ENCODE data around the gene ZNF516.

The ZNF516 gene

DNA sequence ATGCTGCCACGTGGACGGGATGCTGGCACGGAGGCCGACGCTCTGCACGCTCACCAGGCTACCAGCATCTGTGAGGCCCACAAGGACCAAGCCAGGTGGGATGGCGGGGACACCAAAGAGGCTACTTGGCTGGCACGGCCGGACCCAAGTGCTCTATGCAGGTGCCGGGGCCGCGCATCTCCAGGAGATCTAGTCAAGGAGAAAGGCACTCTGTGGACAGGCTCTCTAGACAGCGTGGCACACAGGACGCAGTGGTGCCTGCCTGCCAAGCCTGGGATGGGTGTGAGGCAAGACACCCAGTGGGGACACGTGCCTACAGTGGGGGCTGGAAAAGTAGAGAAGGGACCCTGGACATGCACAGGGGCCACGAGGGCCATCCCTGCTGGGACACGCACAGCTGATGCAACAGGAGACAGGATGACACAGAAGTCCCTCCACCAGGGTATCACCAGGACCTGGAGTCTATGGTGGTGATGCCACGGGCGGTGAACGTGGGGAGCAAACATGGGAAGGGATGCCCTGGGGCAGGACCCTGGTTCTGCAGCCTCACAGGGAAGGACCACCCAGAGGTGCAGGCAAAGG is 28.5 kb downstream of the ZNF516 start:
- DNase-seq: no peak

DNA sequence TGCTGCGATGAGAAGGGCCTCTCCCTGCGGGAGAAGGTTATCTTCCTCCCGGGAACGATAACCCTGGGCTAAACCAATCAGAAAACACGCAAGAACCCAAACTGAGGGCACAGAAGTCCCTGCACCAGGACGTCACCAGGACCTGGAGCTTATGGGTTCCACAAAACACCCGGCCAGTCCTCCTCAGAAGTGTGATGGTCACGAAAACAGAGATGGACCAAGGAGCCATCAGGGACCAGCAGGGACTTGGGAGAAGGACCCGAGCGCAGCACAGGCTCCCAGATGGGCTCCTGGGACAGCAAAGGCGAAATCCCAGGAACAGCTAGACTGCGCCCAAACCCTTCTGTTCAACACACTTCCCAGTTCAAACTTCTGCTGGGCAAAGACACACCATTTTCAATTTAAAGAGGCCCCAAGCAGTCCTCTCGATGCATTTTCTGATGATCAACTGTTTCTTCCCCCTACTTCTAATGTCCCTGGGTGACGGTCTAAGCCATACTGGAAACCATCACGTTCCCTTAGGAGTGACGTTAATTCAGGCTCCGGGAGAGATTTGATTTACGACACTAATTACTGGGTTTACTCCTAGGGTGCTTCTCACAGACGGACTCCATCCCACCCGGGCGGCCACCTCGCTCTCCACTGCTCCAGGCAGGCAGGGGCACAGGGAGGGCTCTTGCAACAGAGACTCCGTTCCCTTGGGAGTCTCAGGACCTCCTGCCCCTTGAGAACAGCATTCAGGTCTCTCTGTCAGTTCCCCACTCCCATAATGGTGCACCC is 29.2 kb downstream of the ZNF516 start:
- no peak for DNase-seq

DNA sequence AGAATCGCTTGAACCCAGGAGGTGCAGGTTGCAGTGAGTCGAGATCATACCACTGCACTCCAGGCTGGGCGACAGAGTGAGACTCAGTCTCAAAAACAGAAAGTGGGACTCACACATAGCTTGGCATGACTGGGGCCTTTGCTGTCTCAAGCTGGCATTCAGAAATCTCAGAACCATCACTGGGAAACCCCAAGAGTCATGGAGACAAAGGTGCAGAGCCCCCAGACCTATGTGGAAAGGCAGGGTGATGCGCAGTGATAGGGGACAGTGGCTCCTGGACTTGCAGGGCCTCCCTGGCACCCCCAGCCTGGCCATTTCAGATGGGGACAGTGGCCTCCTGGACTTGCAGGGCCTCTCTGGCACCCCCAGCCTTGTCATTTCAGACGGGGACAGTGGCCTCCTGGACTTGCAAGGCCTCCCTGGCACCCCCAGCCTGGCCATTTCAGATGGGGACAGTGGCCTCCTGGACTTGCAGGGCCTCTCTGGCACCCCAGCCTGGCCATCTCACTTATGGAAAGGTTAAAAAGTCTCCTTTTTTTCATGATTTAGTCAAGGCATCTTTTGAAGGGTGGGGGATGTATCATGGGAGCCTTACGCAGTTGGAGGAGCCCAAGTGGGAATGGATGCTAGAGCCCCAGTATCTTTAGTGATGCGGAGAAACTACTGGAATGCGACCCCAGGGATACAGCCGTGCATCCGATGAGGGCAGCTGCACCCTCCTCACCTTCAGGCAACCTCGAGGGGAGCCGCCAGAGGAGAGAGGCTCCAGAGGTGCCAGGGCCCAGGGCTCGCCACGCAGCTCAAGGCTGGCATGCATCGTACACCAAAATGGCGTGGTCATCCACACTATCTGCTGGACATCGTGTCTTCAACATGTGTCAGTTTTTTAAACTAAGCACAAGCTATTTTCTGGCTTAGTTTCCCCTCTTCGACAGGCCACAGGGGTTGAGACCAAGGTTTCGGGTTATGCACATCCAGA is 30.5 kb downstream of the ZNF516 start:
- no peak for DNase-seq

DNA sequence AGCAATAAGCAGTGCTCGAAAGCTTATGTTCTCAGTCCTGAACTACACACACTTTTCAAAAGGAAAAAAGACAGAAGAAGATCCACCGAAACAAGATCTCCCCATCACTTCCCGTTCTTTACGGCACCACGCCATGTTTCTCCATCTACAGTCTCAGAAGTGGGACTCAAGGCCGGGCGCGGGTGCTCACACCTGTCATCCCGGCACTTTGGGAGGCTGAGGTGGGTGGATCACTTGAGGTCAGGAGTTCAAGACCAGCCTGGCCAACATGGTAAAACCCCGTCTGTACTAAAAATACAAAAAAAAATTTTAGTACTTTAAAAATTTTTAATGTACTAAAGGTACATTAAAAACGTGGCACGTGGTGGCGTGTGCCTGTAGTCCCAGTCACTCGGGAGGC is 31.2 kb downstream of the ZNF516 start:
- no peak for DNase-seq

DNA sequence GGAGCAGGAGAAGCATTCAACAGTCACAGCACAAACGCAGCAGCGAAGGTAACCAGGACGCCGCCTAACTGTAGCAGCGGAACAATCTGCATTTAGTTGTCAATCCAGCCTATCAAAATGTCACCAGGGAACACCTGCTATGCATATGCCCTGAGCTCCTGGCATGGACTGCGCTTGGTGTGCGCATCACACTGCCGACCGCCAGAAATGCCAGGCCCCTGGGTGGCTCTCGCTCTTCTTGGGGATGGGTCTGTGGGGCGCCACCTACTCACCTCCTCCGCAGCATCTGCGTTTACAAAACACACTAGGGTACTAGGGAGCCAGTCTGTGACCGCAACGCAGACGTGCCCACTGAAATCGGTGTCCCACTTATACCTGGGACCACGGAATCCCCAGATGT is 31.7 kb downstream of the ZNF516 start:
- no peak for DNase-seq

DNA sequence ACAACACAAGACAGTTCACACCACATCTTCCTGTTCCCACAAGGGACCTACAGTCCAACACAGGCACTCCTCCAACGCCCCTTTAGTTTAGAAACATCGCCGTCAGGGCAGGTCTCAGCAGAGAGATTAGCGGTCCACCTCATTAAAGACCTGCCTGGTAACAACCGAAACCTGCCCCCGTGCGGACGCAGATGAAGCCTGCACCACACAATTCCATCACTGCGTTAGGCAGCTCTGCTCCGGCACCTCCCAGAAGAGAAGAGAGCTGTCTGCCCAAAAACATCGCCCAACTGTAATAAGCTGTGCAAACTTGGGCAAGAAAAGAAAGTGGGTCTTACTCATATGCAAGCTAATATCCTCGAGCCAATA is 32.7 kb downstream of the ZNF516 start:
- DNase-seq: no peak

DNA sequence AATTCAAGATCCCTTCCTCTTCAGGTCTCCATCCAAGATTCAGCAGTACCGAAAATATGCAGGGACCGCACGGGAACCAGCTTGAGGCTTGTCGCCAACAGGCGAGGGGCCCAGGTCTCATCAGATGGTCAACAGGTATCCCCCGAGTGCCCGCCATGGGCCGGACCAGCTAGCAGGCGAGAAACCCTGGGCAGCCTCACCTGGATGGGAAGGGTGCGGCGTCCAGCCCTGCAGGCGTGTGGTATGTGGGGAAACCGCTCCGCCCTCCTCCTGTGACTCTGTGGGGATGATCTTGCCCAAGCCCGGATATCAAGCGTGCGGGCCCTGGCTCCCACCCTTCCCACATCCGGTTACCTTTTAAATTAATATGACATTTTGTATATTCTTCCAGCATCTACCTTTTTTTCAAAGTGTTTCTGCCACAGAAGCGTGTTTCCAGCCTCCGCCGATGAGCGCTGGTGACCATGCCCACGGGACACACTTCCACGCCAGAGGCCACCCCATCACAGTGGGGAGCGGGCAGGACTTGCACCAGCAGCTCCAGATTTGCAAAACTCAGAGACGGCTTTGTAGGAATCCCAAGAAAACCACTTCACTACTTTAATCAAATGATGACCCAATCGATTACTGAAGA is 33.2 kb downstream of the ZNF516 start:
- no peak for DNase-seq

DNA sequence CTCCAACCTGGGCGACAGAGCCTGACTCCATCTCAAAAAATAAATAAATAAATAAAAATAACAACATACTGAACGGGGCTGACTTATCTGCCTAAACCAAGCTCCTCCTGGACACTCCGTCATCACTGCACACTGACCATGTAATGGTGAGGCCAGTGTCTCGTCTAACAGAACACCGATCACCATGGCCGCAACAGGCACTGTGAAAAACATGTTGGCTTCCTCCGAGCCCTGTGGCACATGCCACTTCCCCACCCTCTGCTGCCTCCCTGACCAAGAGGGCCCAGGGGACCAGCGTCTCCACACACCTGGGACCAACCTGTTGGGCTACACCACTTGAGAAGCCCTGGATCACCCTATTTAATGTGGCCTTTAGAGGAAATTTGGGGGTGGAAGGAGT is 33.9 kb downstream of the ZNF516 start:
- DNase-seq: no peak

DNA sequence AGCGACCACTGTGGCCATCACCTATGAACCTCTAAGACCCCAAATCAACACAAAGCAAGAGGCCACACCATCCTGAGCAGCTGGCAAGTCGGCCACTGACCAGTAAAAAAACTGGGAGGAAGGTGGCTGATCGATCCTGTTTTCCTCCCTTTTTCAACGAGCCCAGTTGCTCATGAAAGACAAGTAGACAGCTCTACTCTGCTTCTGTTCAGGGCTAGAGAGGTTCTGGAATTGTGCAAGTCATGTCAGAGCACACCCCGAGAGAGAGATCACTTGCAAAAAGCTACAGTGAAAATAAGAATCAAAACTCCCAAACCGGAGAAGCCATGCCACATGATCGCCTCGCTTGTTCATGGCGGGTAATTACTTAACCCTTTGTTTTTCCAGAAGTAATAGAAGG is 34.6 kb downstream of the ZNF516 start:
- DNase-seq: no peak

DNA sequence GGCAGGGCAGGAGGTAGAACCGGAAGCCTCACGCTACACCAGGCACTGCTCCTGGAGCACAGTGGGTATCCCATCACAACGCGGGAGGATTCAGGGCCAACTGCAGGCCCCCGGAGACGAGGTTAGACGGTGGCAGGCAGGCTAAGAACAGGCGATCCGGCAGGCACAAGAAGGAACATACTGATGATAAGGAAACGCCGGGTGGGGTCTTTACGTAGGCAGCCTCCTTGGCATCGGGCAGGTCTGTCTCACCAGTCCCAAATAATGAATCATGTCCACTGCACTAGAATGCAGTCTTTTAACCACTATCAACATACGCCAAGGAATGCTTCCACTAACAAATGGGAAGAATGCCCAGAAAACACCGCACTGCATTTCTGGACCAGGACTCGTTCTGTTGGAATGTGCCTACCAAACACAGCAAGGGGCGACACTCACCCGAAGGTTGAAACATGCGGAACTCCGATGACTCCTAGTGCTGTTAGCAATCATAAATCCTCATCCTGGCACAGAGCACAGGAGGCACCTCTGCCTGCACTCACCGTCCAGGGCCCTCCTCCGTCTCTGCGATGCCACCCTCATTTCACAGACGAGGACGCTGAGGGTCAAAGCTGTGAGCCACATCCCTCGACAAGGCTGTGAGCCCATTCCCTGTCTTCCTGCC is 35.2 kb downstream of the ZNF516 start:
- no peak for DNase-seq

DNA sequence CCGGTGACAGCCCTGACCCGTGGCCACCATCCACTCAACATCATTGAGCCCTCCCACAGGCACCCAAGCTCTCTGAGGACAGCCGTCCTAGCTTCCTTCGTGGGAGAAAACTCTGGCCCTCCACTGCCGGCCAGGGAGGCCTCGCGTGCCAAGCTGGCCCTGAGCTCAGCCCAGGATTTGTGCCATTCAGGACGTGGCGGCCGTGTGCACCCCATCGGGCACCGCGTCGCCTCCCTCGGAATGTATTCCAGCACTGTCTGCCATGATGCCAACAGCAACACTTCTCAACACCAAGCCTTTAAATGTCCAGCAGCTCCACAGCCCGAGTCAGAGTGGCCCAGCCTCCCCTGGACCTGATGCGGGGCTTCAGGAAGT is 35.7 kb downstream of the ZNF516 start:
- DNase-seq: no peak

DNA sequence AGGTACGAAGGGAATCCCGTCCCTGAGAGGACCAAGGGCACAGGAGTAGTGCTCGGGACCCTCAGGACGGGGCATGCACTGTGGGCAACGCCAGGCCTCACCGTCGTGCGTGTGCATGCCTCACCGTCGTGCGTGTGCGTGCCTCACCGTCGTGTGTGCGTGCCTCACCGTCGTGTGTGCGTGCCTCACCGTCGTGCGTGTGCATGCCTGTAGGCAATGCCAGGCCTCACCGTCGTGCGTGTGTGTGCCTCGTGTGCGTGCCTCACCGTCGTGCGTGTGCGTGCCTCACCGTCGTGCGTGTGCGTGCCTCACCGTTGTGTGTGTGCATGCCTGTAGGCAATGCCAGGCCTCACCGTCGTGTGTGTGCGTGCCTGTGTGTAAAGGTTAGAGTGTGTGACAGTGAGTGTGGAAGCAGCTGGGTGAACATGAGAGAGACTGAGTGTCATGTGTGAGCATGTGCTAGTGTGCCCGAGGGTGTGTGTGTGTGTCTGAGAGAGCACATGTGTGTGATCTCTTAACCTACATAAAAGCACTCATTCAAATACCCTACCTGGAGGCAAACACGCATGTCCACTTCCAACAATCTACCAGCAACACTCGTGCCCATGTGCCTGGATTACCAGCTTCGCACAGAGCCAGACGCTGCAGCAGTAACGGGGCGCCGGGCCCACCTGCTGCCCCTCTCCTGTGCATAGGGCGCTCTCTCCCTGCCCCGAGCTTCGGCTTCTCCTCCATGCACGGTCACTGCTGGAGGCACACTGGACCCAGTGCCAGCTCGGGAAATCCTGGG is 36.3 kb downstream of the ZNF516 start:
- no peak for DNase-seq

DNA sequence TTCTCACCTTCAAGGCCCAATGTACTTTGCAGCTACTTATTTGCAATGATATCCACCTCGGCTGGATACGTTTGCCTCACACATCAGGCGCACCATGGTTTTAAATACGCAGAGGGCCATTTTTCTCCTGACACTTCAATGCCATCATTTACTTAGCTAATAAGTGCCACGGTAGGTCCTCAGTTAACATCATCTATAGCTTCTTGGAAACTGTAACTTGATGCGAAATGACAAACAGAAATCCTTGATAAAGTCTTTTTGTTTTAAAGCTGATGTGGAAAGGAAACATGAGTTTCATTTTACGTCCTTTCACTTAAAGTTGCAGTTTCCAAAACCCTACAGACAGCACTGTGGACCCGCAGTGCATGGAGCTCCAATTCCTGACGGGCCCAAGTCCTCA is 37.1 kb downstream of the ZNF516 start:
- no peak for DNase-seq

DNA sequence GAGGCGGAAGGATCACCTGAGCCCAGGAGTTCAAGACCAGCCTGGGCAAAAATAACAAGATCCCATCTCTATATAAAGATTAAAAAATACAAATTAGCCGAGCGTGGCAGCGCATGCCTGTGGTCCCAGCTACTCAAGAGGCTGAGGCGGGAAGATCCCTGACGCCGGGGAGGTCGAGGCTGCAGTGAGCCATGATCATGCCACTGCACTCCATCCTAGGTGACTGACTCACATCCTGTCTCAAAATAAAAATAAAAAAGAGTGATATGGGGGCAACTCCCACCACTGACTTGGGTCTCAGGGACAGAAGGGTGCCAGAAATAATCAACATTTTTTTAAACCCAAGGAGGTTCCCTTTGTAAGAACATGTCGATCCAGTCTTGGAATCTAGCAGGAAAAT is 37.6 kb downstream of the ZNF516 start:
- DNase-seq: no peak

DNA sequence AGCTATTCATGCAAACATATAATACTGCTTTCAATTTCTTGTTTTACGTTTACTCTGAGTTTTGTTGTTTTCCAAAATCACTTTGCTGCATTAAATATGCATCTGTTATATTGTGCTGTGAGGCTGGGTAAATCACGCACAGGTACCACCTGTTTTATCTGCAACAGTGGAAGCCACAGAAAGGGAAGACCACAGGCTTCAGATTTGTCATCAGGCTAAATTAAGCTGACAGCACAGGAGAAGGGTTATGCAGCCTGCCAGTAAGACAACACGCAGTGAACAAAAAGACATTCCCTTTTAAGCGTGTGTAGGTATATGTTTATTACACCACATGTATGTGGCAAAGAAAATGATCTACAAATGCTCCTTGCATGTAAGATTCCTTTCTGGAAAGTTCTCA is 38.2 kb downstream of the ZNF516 start:
- no peak for DNase-seq

DNA sequence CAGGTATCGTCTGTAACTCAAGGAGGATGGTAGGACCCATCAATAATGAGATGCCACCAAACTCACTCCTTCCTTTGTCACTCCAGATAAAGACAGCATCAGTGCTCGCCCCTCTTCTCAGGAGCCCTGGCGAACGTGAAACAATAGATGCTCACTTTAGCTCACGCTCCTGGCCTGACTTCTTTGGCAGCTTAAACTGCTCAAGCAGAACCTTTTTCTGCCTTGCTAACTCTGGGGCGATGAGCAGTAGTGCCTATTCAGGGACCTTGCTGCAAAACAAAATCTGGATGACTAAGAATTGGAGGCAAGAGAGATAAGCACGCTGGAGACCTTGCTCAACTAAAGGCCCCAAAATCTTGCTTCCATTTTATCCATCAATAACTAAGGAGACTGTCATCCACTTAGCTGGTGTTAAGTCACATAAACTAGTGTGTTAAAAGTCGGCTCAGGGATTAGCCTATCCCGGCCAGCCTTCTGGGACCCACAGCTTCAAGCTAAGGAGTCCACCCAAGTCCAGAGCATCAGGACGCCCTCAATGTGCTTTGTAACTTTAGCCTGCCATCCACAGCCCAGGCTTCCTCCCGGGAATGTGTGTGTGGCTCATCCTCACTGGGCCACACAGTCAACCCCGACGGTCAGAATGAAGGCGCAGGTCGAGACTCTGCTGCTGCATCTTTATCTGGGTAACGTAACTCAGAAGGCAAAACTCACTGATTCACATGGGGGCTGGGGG is 38.9 kb downstream of the ZNF516 start:
- no peak for DNase-seq

DNA sequence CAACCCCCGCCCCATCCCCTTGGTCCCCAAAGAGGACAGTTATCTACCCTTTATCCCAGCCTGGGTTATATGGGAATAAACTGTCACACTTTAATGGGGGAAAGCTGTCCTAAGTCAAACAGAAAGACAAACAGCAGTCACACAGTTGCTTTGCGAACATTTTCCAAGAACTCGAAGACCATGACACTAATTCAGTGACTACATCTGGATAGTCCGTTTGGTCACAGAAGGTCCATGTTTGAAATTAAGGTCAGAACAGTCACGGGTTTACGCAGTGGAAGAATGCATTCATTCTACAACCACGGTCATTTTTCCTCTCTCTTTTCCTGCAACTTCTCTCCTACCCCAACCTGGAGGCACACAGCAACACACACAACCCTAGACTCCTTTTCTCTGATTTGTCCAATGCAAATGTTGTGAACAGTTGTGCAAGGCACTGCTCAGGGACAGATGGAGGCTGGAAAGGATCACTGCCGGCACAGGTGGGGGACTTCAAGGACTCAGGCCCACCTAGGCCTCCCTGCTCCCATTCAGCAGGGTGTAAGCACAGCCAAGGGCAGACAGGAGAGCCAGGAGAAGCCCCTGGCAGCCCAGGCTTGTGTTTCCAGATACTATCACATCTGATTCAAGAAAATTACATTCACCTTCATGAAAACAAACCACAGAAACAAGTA is 39.9 kb downstream of the ZNF516 start:
- DNase-seq: no peak

DNA sequence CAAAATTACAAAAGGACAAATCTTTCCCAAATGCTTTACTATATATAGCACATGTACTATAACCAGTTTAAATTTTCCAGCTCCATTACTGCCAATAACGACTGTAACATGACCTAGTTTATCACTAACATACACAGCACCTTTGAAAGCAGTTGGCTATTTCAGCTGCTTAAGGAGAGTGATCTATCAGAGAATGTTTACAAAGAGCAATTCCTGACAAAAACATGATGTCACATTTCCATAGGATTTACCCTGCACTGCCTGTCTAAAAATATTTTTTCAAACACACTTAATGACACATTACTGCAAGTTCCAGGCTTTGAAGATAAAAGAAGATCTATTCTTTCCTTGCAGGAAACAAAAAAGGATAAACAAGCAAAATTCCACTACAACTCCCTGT is 40.6 kb downstream of the ZNF516 start:
- no peak for DNase-seq

DNA sequence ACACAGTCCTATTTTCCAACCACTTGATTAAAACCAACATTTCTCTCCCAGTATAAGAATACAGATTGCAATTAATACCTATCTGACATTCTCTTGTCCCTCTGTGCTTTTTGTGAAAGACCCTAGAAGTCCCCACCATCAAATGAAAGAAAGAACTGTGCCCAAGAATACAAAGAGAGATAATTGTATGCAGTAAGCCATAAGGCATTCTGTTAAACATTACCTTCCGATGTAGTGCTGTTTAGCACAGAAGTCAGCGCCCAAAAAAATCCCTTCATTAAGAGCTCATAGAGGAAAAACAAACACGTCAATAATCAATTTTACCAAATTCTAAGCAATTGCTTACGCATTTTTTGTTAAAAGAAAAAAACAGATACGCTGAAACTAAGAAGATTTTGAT is 41.1 kb downstream of the ZNF516 start:
- no peak for DNase-seq

DNA sequence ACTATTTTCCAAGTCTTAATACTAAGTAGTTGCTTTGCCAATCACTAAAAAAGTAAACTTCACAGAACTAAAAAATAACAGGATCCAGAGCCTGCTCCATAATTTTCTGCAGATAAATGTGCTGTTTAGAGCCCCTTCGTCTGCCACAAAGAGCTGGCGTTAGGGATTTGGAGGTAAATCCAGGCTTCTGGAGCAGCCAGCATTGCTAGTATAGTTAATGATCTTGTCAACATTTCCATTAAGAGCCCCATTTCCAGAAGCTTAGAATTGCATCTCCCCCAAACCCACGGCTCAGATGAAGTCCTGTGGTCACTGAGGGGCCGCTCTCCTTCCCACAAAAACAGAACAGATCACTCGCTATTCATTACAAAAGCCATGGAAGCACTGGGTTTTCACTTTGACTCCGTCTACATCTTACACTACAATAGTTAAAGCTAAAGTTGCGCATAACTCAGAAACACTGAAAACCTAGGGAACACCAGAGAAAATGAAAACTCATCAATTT is 41.9 kb downstream of the ZNF516 start:
- no peak for DNase-seq

All from activated CD4-positive, alpha-beta T cell treated with anti-CD3 and anti-CD28 coated beads for 48 hours (primary cell).